AG09309 (cell line): ENCODE measurements around the gene ELMO1.

Source experiments
- DNase-seq: peaks from one replicate; pipeline ENCODE4 v3.0.0-alpha.2; 2010; ENCODE audit warnings: low read depth
- H3K4me3 ChIP-seq: 2 replicates; pipeline ENCODE4 v1.5.1; 2011; ENCODE audit warnings: mild to moderate bottlenecking, low read depth, low read length, moderate library complexity; ENCODE audit not compliant: control insufficient read depth
- TF ChIP-seq, protein P1 (sequence below): IDR thresholded peaks from 2 replicates; pipeline ENCODE4 v1.5.1; 2011; ENCODE audit warnings: mild to moderate bottlenecking, low read depth, low read length, inconsistent platforms; ENCODE audit not compliant: insufficient read depth, control insufficient read depth; ENCODE audit errors: missing control alignments

ELMO1 gene

DNA sequence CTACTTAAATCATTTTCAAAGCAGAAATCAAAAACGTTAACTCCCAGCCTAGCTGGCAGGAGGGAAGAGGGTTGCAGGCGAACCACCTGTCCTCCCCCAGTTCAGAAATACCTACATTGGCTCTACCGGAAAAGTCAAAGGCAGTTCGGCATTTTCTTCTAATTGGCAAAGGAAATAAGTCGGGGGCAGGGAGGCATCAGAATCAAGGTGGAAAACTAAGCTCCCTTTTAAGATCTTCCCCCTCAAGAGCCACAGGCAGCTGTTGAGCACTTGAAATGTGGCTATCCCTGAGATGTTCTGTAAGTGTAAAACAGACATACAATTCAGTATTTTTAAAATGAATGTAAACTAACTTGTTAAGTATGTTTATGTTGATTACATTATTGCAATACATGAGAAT is 957 bp upstream of the ELMO1 start:
- TF ChIP-seq, protein P1, sequence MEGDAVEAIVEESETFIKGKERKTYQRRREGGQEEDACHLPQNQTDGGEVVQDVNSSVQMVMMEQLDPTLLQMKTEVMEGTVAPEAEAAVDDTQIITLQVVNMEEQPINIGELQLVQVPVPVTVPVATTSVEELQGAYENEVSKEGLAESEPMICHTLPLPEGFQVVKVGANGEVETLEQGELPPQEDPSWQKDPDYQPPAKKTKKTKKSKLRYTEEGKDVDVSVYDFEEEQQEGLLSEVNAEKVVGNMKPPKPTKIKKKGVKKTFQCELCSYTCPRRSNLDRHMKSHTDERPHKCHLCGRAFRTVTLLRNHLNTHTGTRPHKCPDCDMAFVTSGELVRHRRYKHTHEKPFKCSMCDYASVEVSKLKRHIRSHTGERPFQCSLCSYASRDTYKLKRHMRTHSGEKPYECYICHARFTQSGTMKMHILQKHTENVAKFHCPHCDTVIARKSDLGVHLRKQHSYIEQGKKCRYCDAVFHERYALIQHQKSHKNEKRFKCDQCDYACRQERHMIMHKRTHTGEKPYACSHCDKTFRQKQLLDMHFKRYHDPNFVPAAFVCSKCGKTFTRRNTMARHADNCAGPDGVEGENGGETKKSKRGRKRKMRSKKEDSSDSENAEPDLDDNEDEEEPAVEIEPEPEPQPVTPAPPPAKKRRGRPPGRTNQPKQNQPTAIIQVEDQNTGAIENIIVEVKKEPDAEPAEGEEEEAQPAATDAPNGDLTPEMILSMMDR = no peak
- no peak for DNase-seq
- H3K4me3 ChIP-seq = no peak overlapping the region

DNA sequence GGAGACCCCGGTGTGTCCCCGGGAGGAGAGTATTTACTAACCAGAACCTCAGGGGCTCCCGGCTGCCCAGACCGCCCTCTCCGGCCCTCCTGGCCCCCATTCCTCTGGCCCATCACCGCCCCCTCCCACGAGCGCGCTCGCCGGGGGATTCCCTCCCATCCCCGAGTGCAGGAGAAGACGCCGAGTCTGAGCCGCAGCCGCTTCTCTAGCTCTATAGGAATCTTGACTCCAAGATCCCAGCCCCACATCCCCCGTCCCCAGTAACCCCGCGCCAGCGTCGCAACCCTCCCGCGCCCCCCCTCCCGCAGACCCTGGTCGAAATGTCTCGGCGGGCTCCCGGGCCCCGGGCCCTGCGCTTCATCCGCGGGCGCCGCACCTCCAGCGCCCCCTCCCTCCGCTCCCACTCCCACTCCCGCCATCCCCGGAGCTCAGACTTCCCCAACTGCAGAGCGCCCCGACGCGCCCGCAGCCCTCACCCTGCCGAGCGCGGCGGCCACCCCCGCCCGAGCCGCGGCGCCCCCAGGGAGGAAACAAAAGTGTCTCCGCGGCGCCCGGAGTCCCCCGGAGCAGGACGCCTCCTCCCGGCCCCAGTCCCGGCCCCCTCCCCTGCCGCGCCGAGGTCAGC is 541 bp downstream of the ELMO1 start:
- no peak for DNase-seq
- no peak overlapping the region for H3K4me3 ChIP-seq
- TF ChIP-seq, protein P1 = no peak

DNA sequence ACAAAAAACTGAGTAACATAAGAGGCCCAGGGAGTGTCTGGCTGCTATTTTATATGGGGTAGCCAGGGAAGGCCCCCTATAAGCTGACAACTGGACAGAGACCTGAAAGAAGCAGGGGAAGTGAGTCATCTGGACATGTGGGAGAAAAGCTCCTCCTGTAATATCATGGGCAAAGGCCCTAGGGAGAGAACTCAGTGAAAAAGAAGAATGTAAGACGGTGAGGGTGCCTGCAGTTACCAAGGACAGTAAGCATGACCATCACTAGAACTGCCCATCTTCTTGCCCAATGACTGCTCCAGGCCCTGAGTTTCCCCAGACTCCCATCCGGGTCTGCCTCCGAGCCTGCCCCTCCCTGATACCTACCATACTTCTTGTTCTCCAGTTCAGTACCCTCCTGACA is 2.3 kb downstream of the ELMO1 start:
- TF ChIP-seq, protein P1 = no peak
- DNase-seq = no peak

DNA sequence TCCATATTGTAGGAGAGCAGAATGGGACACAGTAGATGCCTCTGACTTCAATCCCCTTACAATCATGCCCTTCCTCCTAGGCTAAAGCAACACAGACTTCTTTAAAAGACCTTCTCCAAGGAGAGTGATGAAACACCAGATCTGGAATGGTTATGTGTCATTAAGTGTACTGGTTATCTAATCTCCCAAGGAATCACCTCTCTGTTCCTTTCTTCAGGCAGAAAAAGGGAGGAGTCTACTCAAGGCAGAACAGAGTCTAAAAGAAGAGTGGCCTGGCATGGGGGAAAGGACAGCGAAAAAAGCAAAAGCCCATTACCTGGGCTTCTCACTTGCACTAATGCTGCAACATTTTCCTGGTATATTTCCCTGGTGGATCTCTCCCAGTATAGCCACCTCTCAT is 2.9 kb downstream of the ELMO1 start:
- TF ChIP-seq, protein P1 = no peak
- DNase-seq = no peak
- H3K4me3 ChIP-seq = no peak overlapping the region

More for the DNA sequence above, 2.3 kb downstream of the ELMO1 start:
- H3K4me3 ChIP-seq = no peak overlapping the region

DNA sequence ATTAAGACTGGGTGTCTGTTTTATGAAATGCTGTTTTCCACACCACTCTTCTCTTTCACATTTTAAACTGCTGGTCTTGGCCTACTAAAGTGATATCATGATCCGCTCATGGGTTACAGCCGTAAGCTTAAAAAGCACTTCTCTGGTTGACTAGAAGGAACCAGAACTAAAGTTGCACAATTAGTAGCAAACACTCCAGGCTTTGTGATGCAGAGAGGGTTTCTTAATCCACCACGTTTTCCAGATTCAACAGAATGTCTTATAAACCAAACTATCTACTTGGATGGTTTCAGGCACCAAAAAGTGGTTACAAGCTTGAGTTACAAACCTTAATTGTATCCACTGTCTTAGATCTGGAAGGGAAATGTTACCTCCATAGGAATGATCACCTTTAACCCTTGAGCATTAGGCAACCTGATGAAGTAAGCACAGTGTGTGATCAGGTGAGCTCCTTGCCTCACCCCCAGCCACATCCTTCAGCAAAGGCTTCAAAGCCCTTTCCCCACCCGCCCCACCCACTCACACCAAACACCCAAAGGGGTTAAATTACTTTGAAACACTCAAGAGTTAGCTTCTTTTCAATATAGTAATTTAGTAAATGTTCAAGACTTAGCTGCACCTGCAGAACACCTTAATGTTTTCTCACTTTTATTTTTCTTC is 3.5 kb downstream of the ELMO1 start:
- TF ChIP-seq, protein P1 = no peak
- DNase-seq = no peak
- no peak overlapping the region for H3K4me3 ChIP-seq

DNA sequence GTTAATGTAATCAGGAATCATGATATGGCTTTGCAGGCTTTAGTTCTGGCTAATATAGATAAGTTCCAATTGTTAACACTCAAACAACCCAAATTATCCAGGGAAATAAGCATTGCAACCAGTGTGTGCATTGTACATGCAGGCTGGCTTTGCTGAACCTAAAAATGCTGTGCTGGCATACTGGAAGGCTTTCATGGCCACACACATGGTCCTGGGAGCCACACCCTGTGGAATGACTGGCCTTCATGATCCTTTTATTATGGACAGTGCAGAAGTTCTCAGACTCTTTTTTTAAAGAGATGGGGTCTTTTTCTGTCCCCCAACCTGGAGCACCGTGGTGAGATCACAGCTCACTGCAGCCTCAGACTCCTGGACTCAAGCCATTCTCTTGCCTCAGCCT is 5.0 kb downstream of the ELMO1 start:
- TF ChIP-seq, protein P1 = no peak

More for the DNA sequence above, 5.0 kb downstream of the ELMO1 start:
- no peak for DNase-seq
- H3K4me3 ChIP-seq = no peak overlapping the region
